ENCODE data around the gene CADM4.
"Not testable (repeated sequence)": the region's sequence is repeated elsewhere in the genome, so short reads cannot be mapped to it uniquely, and the experiment has no call there.

GRCh38 chr19:43600326-43600725 is 39.3 kb downstream of the CADM4 start:
- TF ChIP-seq CTCF (IDR thresholded peaks at IDR 0.05; ENCODE audit: low read depth, low read length, poor library complexity, severe bottlenecking); EZH2phosphoT487 (IDR thresholded peaks at IDR 0.05; ENCODE audit: borderline replicate concordance, low read length): not testable (repeated sequence)
